Fibroblast of lung (primary cell): ENCODE measurements around the gene CELSR2.

Experiments
- CTCF ChIP-seq, 2 donors: IDR thresholded peaks in 1 of 2; conservative IDR thresholded peaks in 1 of 2; 1 replicate in 1 of 2; 2 replicates in 1 of 2; pipeline ENCODE4 v1.5.1; 2011 to 2012; ENCODE audit warnings: low read length in 2 of 2, control low read depth in 1 of 2, inconsistent platforms in 1 of 2, low read depth in 1 of 2, mild to moderate bottlenecking in 1 of 2
- EZH2 ChIP-seq: IDR thresholded peaks from 2 replicates; pipeline ENCODE4 v1.5.1; 2012; ENCODE audit warnings: low read length, control low read depth, mild to moderate bottlenecking; ENCODE audit errors: missing control alignments

- no peak for TF ChIP-seq CTCF (conservative IDR thresholded peaks at IDR 0.05 in 1 of 2, IDR thresholded peaks at IDR 0.05 in 1 of 2; ENCODE audit: low read depth in 1 of 2, low read length in 2 of 2)
- no peak for TF ChIP-seq EZH2
These were observed 13.1 kb downstream of the CELSR2 start for GRCh38 chr1:109262231-109263055.
